ENCODE measurements around the gene YJEFN3. TPM values are rescaled to one million over a fixed set of nuclear protein-coding genes. Genes with fewer than 3 reads are reported as not detected.

Gene YJEFN3
- total RNA-seq, 4 donors from 2014 or later: 0.45 to 1.4 (median 0.96) TPM

DNA sequence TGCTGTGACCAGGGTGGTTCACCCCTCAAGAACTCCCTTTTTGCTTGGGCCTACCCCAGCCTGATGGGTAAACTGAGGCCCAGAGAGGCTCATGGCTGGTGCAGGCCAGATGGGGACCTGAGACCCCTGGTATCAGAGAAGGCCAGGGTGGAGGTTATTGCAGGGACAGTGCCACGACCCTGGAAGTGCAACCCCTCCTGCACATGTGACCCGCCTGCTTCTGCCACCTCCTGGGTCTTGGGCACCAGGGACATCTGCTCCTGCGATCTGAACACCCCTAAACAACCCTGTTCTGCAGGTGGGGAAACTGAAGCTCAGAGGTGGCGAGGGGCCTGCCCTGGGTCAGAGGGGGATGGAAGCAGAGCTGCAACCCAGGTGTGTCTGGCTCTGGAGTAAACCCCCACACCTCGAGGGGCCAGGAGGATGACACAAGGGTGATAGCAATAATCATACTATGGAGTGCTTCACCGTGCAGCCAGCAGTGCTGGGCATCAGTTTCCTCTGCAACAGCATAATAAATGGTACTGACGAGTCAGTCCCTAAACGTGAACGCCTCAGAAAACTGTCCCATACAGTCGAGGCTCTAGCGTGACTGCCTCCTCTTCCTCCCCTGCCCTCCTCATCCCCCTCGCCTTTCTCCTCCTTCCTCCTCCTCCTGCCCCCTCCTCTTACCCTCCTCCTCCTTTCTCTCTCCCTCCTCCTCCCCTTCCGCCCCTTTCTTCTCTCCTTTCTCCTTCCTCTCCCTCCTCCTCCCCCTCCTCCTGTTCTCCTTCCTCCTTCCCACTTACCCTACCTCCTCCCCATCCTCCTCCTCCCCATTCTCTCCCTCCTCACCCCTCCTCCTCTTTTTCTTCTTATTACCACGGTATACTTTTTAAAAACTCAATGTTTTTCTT is 4.3 kb downstream of the YJEFN3 start:
- Histone ChIP-seq H3K36me3 (peaks cover 0 to 18% of the 10 kb centered on the region in 2 donors), H3K27ac (no peak overlapping the region), H3K27me3 (peaks cover 8% of the 10 kb centered on the region), H3K4me1 (peaks cover 0 to 36% (median 2%) of the 10 kb centered on the region in 3 donors), H3K9me3 (no peaks in the 10 kb centered on the region), H3K4me3 (no peak overlapping the region)
- TF ChIP-seq POLR2A (IDR thresholded peaks at IDR 0.05) (no peak), EP300 (IDR thresholded peaks at IDR 0.05) (no peak), POLR2AphosphoS5 (IDR thresholded peaks at IDR 0.05) (no peak)
- TF ChIP-seq, protein P1, sequence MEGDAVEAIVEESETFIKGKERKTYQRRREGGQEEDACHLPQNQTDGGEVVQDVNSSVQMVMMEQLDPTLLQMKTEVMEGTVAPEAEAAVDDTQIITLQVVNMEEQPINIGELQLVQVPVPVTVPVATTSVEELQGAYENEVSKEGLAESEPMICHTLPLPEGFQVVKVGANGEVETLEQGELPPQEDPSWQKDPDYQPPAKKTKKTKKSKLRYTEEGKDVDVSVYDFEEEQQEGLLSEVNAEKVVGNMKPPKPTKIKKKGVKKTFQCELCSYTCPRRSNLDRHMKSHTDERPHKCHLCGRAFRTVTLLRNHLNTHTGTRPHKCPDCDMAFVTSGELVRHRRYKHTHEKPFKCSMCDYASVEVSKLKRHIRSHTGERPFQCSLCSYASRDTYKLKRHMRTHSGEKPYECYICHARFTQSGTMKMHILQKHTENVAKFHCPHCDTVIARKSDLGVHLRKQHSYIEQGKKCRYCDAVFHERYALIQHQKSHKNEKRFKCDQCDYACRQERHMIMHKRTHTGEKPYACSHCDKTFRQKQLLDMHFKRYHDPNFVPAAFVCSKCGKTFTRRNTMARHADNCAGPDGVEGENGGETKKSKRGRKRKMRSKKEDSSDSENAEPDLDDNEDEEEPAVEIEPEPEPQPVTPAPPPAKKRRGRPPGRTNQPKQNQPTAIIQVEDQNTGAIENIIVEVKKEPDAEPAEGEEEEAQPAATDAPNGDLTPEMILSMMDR (IDR thresholded peaks at IDR 0.05): no peak
- WGBS, 2 donors (ENCODE audit: low coverage in 1 of 2): 56% methylated on average over 7 to 11 of the region's 14 CpGs
- ATAC-seq: peak; percentile 1

DNA sequence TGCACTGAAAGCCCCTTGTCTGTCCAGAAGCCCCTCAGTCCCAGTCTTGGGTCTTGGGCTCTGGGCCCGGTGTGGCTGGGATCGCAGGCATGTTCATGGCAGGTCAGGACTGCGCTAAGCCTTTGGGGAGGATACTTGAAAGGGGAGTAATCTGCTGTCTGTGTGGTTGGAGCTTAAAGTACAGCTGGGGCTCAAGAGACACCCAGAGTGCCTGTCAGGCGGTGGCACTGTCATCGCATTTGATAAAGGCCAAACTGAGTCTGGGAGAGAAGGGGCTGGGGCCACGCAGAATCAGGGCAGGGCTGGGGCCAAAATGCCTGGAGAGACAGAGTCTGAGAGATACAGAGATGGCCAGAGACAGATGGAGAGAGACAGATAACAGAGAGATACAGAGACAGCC is 5.1 kb downstream of the YJEFN3 start:
- H3K4me3 ChIP-seq: no peak overlapping the region
- ATAC-seq: no peak
- no peak overlapping the region for H3K27ac ChIP-seq
- 81% methylated on average over 5 of the region's 6 CpGs; no CpG with 5 or more reads in 1 of the 2 donors for WGBS, 2 donors (ENCODE audit: low coverage in 1 of 2)
- H3K9me3 ChIP-seq: no peaks in the 10 kb centered on the region
- no peak for TF ChIP-seq POLR2AphosphoS5 (IDR thresholded peaks at IDR 0.05)
- no peak for TF ChIP-seq EP300 (IDR thresholded peaks at IDR 0.05)
- TF ChIP-seq POLR2A (IDR thresholded peaks at IDR 0.05): no peak
- TF ChIP-seq, protein P1 (IDR thresholded peaks at IDR 0.05): no peak
- peaks cover 0 to 38% (median 9%) of the 10 kb centered on the region in 3 donors for H3K4me1 ChIP-seq
- H3K27me3 ChIP-seq: peaks cover 16% of the 10 kb centered on the region
- peaks cover 0 to 12% of the 10 kb centered on the region in 2 donors for H3K36me3 ChIP-seq

DNA sequence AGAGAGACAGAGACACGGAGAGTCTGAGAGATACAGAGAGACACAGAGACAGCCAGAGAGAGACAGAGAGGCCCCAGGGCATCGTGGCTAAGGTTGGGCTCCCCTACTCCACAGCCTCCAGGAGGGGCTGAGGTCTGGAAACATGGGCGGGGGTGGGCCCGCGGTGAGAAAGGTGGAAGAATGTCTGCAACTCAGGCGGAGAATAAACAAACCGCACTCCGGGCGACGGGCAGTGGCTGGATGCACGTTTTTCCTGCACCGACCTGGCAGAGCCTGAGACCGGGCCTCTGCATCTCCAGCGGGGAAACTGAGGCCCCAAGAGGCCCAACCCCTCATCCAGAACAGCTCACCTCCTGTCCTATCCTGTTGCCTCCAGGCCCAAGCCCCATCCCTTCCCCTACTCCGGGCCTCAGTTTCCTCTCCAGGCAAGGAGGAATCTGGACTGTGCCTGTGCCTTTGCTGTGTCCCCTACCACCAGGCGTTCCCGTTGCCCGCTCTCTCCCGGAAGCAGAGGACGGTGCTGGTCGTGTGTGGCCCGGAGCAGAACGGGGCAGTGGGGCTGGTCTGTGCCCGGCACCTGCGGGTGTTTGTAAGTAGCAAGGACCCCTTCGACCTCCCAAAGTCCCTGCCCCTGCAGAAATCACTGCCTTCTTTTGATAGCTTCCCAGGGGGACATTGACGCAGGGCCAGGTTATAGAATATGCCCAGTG is 6.0 kb downstream of the YJEFN3 start:
- Histone ChIP-seq H3K36me3 (peaks cover 0 to 12% of the 10 kb centered on the region in 2 donors), H3K9me3 (no peaks in the 10 kb centered on the region), H3K4me3 (no peak overlapping the region), H3K27ac (no peak overlapping the region), H3K27me3 (peaks cover 25% of the 10 kb centered on the region), H3K4me1 (peaks cover 0 to 35% (median 9%) of the 10 kb centered on the region in 3 donors)
- no peak for ATAC-seq
- WGBS, 2 donors (ENCODE audit: low coverage in 1 of 2): 46% methylated on average over 9 of the region's 27 CpGs; no CpG with 5 or more reads in 1 of the 2 donors
- no peak for TF ChIP-seq EP300 (IDR thresholded peaks at IDR 0.05)
- TF ChIP-seq, protein P1 (IDR thresholded peaks at IDR 0.05): no peak
- TF ChIP-seq POLR2A (IDR thresholded peaks at IDR 0.05): no peak
- TF ChIP-seq POLR2AphosphoS5 (IDR thresholded peaks at IDR 0.05): no peak

DNA sequence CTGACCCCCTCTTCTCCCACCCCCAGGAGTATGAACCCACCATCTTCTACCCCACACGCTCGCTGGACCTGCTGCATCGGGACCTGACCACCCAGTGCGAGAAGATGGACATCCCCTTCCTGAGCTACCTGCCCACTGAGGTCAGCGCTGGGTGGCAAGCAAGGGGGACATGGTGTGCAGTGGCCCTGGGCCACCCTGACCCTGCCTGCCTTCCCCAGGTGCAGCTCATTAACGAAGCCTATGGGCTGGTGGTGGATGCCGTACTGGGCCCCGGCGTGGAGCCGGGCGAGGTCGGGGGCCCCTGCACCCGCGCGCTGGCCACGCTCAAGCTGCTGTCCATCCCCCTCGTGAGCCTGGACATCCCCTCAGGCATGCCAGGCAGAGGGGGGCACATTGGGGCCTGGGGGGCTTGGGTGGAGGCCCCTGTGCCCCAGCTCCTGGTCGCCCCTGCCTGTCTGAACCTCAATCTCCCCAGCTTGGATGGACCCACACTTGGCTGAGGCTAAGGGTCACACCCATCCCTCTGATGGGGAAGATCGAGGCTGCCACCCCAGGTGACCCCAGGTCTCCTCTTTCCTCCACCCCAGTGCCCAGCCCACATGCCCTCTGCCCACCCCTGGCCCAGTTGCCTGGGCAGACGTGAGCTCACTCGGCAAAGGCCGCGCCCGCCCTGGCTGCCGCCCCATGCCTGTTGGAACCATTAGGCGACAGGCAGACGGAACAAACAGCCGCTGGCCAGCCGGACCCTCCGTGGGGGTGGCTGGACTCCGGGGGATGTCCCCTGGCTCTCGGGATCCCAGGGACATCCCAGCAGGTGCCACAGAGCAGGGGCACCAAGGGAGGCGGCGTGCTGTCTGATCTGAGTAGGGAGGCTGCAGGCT is 6.8 kb downstream of the YJEFN3 start:
- ATAC-seq: no peak
- WGBS, 2 donors (ENCODE audit: low coverage in 1 of 2): 81 to 100% methylated on average over 5 to 6 of the region's 34 CpGs

More for the DNA sequence above, 6.8 kb downstream of the YJEFN3 start:
- Histone ChIP-seq H3K4me3 (no peak overlapping the region), H3K9me3 (peaks cover 0 to 5% (median 0%) of the 10 kb centered on the region in 3 donors), H3K36me3 (peaks cover 0 to 12% of the 10 kb centered on the region in 2 donors), H3K27ac (no peak overlapping the region), H3K27me3 (peaks cover 33% of the 10 kb centered on the region), H3K4me1 (peaks cover 0 to 43% (median 15%) of the 10 kb centered on the region in 3 donors)
- no peak for TF ChIP-seq EP300 (IDR thresholded peaks at IDR 0.05)
- TF ChIP-seq POLR2A (IDR thresholded peaks at IDR 0.05): no peak

Data from gastroesophageal sphincter (tissue), 4 donors.